GM12878 (cell line): Measurements from ENCODE around the gene FUZ. TPM values are rescaled to one million over a fixed set of nuclear protein-coding genes. Genes with fewer than 3 reads are reported as not detected.

ENCODE experiments used
- ATAC-seq: fragments of 200-7000 bp; cut with Tn5 transposase; 3 replicates; pipeline ENCODE4 v1.9.1; 2020; ENCODE audit warnings: mild to moderate bottlenecking, moderate library complexity
- BruUV-seq: library from RNA; stranded (reverse); fragments of 400-500 nt; replicated peaks from 2 replicates; lab custom pipeline; 2021; lab: Mats Ljungman, UMichigan
- CTCF ChIA-PET: fragments of 300-600 bp; sonication (Branson Sonifier 250); formaldehyde crosslinking; extraction: SDS; loops from one replicate; lab custom pipeline; 2021; ENCODE audit warnings: inconsistent platforms; lab: Yijun Ruan, JAX
- POLR2A ChIA-PET: fragments of 350-600 bp; formaldehyde crosslinking; extraction: SDS; loops from one replicate; lab custom pipeline; 2021; ENCODE audit warnings: inconsistent platforms; lab: Charles Lee
- RAD21 ChIA-PET: fragments of 300-600 bp; sonication (Branson Sonifier 250); formaldehyde crosslinking; loops from one replicate; lab custom pipeline; 2023; ENCODE audit warnings: antibody characterized with exemption; ENCODE audit not compliant: unreplicated experiment; lab: Charles Lee
- SMC1A ChIA-PET: fragments of 300-600 bp; sonication (Branson Sonifier 250); formaldehyde crosslinking; loops from one replicate; lab custom pipeline; 2023; ENCODE audit not compliant: unreplicated experiment, uncharacterized antibody; lab: Charles Lee
- DNase-seq: peaks from one replicate; pipeline ENCODE4 v3.0.0-alpha.2; 2011; ENCODE audit warnings: low read depth, low spot score
- FAIRE-seq: peaks from 3 replicates; lab custom pipeline; 2011; peaks lifted over from hg19 to GRCh38; lab: Jason Lieb, UNC
- H2AFZ ChIP-seq: 2 replicates; pipeline ENCODE4 v1.6.0; 2011; ENCODE audit warnings: low read depth, low read length, control low read depth; ENCODE audit not compliant: control insufficient read depth
- H3K27ac ChIP-seq: 2 replicates; pipeline ENCODE4 v1.5.1; 2011; ENCODE audit warnings: control low read depth; ENCODE audit not compliant: control insufficient read depth, insufficient read depth
- H3K27me3 ChIP-seq, 2 experiments: replicated peaks in 1 of 2; 2 replicates each; pipeline versions ENCODE4 v1.6.0 to v1.6.1; 2011; ENCODE audit warnings: low read length in 1 of 2; ENCODE audit not compliant: control insufficient read depth in 2 of 2, insufficient read depth in 2 of 2
- H3K36me3 ChIP-seq, 2 experiments: 2 replicates each; pipeline ENCODE4 v1.5.1; 2011; ENCODE audit warnings: low read length in 1 of 2; ENCODE audit not compliant: control insufficient read depth in 2 of 2, insufficient read depth in 2 of 2
- H3K4me1 ChIP-seq: 2 replicates; pipeline ENCODE4 v1.6.1; 2011; ENCODE audit warnings: mild to moderate bottlenecking, low read length, moderate library complexity, mixed read lengths; ENCODE audit not compliant: control insufficient read depth, insufficient read depth
- H3K4me2 ChIP-seq: 2 replicates; pipeline ENCODE4 v1.6.0; 2011; ENCODE audit warnings: control low read depth; ENCODE audit not compliant: control insufficient read depth, insufficient read depth
- H3K4me3 ChIP-seq: fragments of 200-600 bp; sonication (generic); 2 replicates; pipeline ENCODE4 v1.5.1; 2016
- H3K79me2 ChIP-seq: 2 replicates; pipeline ENCODE4 v1.6.0; 2011; ENCODE audit warnings: low read length; ENCODE audit not compliant: control insufficient read depth, insufficient read depth
- H3K9ac ChIP-seq: 2 replicates; pipeline ENCODE4 v1.8.0; 2011; ENCODE audit warnings: low read length, control low read depth, mixed read lengths; ENCODE audit not compliant: control insufficient read depth, insufficient read depth
- H3K9me3 ChIP-seq: replicated peaks from 3 replicates; pipeline ENCODE4 v1.5.1; 2011; ENCODE audit warnings: mild to moderate bottlenecking, low read length; ENCODE audit not compliant: control insufficient read depth, insufficient read depth
- H4K20me1 ChIP-seq: 2 replicates; pipeline ENCODE4 v1.6.0; 2011; ENCODE audit not compliant: control insufficient read depth, insufficient read depth
- ASH2L ChIP-seq: fragments of 300-600, 200-600 bp; sonication (generic); IDR thresholded peaks from 2 replicates; pipeline ENCODE4 v1.6.1; 2017; ENCODE audit warnings: low read depth, mild to moderate bottlenecking, borderline replicate concordance
- HDAC2 ChIP-seq: fragments of 200-600 bp; sonication (generic); IDR thresholded peaks from 2 replicates; pipeline ENCODE4 v1.6.1; 2017
- IRF4 ChIP-seq: IDR thresholded peaks from 2 replicates; pipeline ENCODE4 v1.6.1; 2011; ENCODE audit warnings: low read depth, low read length
- MEF2A ChIP-seq: IDR thresholded peaks from 2 replicates; pipeline ENCODE4 v1.6.1; 2011; ENCODE audit warnings: low read depth, mild to moderate bottlenecking, low read length, moderate library complexity; ENCODE audit not compliant: insufficient read depth
- MXI1 ChIP-seq: fragments of 150-350 bp; IDR thresholded peaks from 2 replicates; pipeline ENCODE4 v1.6.1; 2011; ENCODE audit warnings: low read depth, mild to moderate bottlenecking, inconsistent platforms, low read length, improper control_type of control experiment
- SMAD5 ChIP-seq: IDR thresholded peaks from 2 replicates; pipeline ENCODE4 v1.6.1; 2016; ENCODE audit warnings: antibody characterized with exemption, low read depth
- SUPT20H ChIP-seq: IDR thresholded peaks from 2 replicates; pipeline ENCODE4 v1.6.1; 2011; ENCODE audit warnings: low read depth, mild to moderate bottlenecking, low read length, moderate library complexity, borderline replicate concordance; ENCODE audit not compliant: control insufficient read depth
- ZNF384 ChIP-seq: IDR thresholded peaks from 2 replicates; pipeline ENCODE4 v1.6.1; 2012; ENCODE audit warnings: low read depth, mild to moderate bottlenecking, low read length, improper control_type of control experiment, borderline replicate concordance
- WGBS: methylation state at CpG from one replicate; pipeline ENCODE4 v1.1.6; 2016; ENCODE audit warnings: low lambda C conversion rate; ENCODE audit not compliant: insufficient replicate concordance, insufficient coverage; ENCODE audit errors: missing lambda C conversion rate; 5-methylcytosine and 5-hydroxymethylcytosine counted together
- in situ Hi-C: fragments of 300-500 bp; cut with MboI; formaldehyde crosslinking; loops from 9 replicates; pipeline ENCODE4 v1.14.3; 2018; ENCODE audit warnings: mixed read lengths
- intact Hi-C: fragments of 100-400 bp; cut with micrococcal nuclease; formaldehyde crosslinking; loops from one replicate; pipeline ENCODE4 v1.14.2; 2022; ENCODE audit not compliant: unreplicated experiment
- polyA plus RNA-seq, 11 experiments: library from polyadenylated mRNA; depleted of rRNA in 4 of 11; unstranded in 6 of 11; stranded (reverse) in 5 of 11; fragments of >200 nt; fragmentation: Nextera tagmentation in 4 of 11; fragmentation: Illumina TruSeq in 1 of 11; extraction: Ambion mirVana in 4 of 11; extraction: Trizol in 1 of 11; gene quantifications; 1 replicate in 1 of 11; 2 replicates in 10 of 11; pipeline versions ENCODE4 v1.2.1 to v1.2.3, GENCODE V29; 2011 to 2016; ENCODE audit warnings: inconsistent platforms in 2 of 11, missing spikeins in 2 of 11, low read depth in 1 of 11
- total RNA-seq, 4 experiments: library from RNA; depleted of rRNA in 3 of 4; stranded (reverse); fragments of >200 nt in 3 of 4; fragmentation: Illumina TruSeq in 1 of 4; extraction: Trizol in 1 of 4; gene quantifications; 2 replicates each; pipeline versions ENCODE4 v1.2.1 to v1.2.3, GENCODE V29; 2013 to 2021
- TF ChIP-seq, protein P1 (sequence below), 3 experiments: IDR thresholded peaks in 2 of 3; conservative IDR thresholded peaks in 1 of 3; 2 replicates each; pipeline ENCODE4 v1.5.1; 2011; ENCODE audit warnings: low read depth in 3 of 3, low read length in 3 of 3, mild to moderate bottlenecking in 3 of 3, control low read depth in 2 of 3, moderate library complexity in 2 of 3, inconsistent platforms in 1 of 3, mixed read lengths in 1 of 3; ENCODE audit not compliant: control insufficient read depth in 2 of 3, insufficient read depth in 1 of 3; ENCODE audit errors: extremely low read depth in 1 of 3
- TF ChIP-seq, protein P2 (sequence below): IDR thresholded peaks from 2 replicates; pipeline ENCODE4 v1.6.1; 2011; ENCODE audit warnings: low read depth, mild to moderate bottlenecking, low read length, moderate library complexity, borderline replicate concordance; ENCODE audit errors: extremely low read depth

FUZ gene
- total and polyA plus RNA-seq, 10 of the 15 experiments (the other 5 are each of a cell fraction or from before 2014, with no cell fraction given): 0.18 to 11.5 (median 8.8) TPM

DNA sequence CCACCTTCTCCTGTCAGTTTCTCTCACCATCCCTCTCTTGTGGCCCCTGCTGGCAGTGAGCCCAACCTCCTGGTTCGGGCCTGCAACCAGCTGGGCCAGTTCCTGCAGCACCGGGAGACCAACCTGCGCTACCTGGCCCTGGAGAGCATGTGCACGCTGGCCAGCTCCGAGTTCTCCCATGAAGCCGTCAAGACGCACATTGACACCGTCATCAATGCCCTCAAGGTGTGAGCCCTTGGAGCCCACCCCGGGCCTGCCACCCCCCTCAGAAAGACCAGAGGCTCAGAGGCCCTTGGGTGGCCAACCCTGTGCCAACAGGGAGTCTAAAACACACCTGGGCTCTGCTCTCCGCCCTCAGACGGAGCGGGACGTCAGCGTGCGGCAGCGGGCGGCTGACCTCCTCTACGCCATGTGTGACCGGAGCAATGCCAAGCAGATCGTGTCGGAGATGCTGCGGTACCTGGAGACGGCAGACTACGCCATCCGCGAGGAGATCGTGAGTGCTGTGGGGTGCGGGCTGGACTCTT, 13.8 kb downstream of the FUZ start:
- no peaks in the 10 kb centered on the region for H3K27me3 ChIP-seq
- intact Hi-C loops (no loop called here), in situ Hi-C loops (no loop called here)
- H3K4me1 ChIP-seq: no peaks in the 10 kb centered on the region
- H2AFZ ChIP-seq: no peak overlapping the region
- no peaks in the 10 kb centered on the region for H4K20me1 ChIP-seq
- no peak for ATAC-seq
- H3K4me3 ChIP-seq: no peak overlapping the region
- ChIA-PET RAD21 (no interaction called here), CTCF (no interaction called here), SMC1A (no interaction called here), POLR2A (interaction anchor here (0.6 kb wide), 1 partner anchor 272 kb away, joined by 3 read pairs; the partner anchor contains the start of gene RCN3)
- no peak for DNase-seq
- TF ChIP-seq MXI1: no peak
- TF ChIP-seq MEF2A: no peak
- TF ChIP-seq, protein P1, sequence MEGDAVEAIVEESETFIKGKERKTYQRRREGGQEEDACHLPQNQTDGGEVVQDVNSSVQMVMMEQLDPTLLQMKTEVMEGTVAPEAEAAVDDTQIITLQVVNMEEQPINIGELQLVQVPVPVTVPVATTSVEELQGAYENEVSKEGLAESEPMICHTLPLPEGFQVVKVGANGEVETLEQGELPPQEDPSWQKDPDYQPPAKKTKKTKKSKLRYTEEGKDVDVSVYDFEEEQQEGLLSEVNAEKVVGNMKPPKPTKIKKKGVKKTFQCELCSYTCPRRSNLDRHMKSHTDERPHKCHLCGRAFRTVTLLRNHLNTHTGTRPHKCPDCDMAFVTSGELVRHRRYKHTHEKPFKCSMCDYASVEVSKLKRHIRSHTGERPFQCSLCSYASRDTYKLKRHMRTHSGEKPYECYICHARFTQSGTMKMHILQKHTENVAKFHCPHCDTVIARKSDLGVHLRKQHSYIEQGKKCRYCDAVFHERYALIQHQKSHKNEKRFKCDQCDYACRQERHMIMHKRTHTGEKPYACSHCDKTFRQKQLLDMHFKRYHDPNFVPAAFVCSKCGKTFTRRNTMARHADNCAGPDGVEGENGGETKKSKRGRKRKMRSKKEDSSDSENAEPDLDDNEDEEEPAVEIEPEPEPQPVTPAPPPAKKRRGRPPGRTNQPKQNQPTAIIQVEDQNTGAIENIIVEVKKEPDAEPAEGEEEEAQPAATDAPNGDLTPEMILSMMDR (IDR thresholded peaks at IDR 0.05 in 2 of 3, conservative IDR thresholded peaks at IDR 0.05 in 1 of 3; ENCODE audit: control insufficient read depth in 2 of 3, extremely low read depth in 1 of 3, insufficient read depth in 1 of 3, low read depth in 3 of 3, low read length in 3 of 3): no peak
- no peak for TF ChIP-seq SMAD5
- TF ChIP-seq, protein P2, sequence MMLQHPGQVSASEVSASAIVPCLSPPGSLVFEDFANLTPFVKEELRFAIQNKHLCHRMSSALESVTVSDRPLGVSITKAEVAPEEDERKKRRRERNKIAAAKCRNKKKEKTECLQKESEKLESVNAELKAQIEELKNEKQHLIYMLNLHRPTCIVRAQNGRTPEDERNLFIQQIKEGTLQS: no peak
- no peak for TF ChIP-seq SUPT20H
- TF ChIP-seq IRF4: no peak
- no peak for TF ChIP-seq ASH2L
- TF ChIP-seq ZNF384: no peak
- no peak for TF ChIP-seq HDAC2
- H3K27ac ChIP-seq: no peak overlapping the region
- WGBS: 96% methylated on average over 28 of the region's 28 CpGs
- H3K9me3 ChIP-seq: no peaks in the 10 kb centered on the region
- FAIRE-seq: no peak
- H3K36me3 ChIP-seq: peaks cover 17 to 39% of the 10 kb centered on the region in 2 experiments; a peak in 3 of 4 replicates
- no peak overlapping the region for H3K9ac ChIP-seq
- no peaks in the 10 kb centered on the region for H3K79me2 ChIP-seq
- no TSS peak for BruUV-seq
- H3K4me2 ChIP-seq: no peak overlapping the region
